A549 (cell line): ENCODE results near the gene ELMOD1. TPM values are rescaled to one million over a fixed set of nuclear protein-coding genes. Genes with fewer than 3 reads are reported as not detected.

Experiments used
- ATAC-seq, 2 experiments: fragments of 200-7000 bp in 1 of 2; fragments of >200 bp in 1 of 2; cut with Nextera tagmentation in 1 of 2; cut with Tn5 transposase in 1 of 2; 3 replicates each; pipeline versions ENCODE4 v1.8.0 to v1.9.1; 2018 to 2020; ENCODE audit warnings: mild to moderate bottlenecking in 1 of 2, moderate library complexity in 1 of 2
- CTCF ChIA-PET: fragments of 300-600 bp; sonication (Branson Sonifier 250); formaldehyde crosslinking; extraction: SDS; loops from one replicate; lab custom pipeline; 2021; ENCODE audit warnings: antibody characterized with exemption, inconsistent platforms; lab: Yijun Ruan, JAX
- POLR2A ChIA-PET: fragments of 350-600 bp; formaldehyde crosslinking; extraction: SDS; loops from one replicate; lab custom pipeline; 2021; ENCODE audit warnings: antibody characterized with exemption, inconsistent platforms; lab: Yijun Ruan, JAX
- DNase-seq, 2 experiments: peaks; one replicate each; pipeline versions ENCODE4 v3.0.0 to v3.0.0-alpha.2; 2011 to 2016; ENCODE audit warnings: low read depth in 1 of 2, low spot score in 1 of 2
- FAIRE-seq: peaks from 2 replicates; lab custom pipeline; 2011; peaks lifted over from hg19 to GRCh38; lab: Jason Lieb, UNC
- H3K27ac ChIP-seq, 2 experiments: fragments of >200 bp; sonication (Bioruptor Twin); formaldehyde crosslinking; 3 replicates each; pipeline ENCODE4 v1.5.1; 2016 to 2017
- H3K4me1 ChIP-seq: fragments of >200 bp; sonication (Bioruptor Twin); formaldehyde crosslinking; 3 replicates; pipeline ENCODE4 v1.6.1; 2016
- H3K4me2 ChIP-seq: fragments of >200 bp; sonication (Bioruptor Twin); formaldehyde crosslinking; 3 replicates; pipeline ENCODE4 v1.6.1; 2016
- H3K4me3 ChIP-seq: fragments of >200 bp; sonication (Bioruptor Twin); formaldehyde crosslinking; 3 replicates; pipeline ENCODE4 v1.5.1; 2016
- H3K9me3 ChIP-seq: fragments of >200 bp; sonication (Bioruptor Twin); formaldehyde crosslinking; 3 replicates; pipeline ENCODE4 v1.6.1; 2016
- CBX2 ChIP-seq: fragments of 200-600 bp; sonication (generic); IDR thresholded peaks from 2 replicates; pipeline ENCODE4 v1.6.1; 2016; ENCODE audit warnings: low read depth, mild to moderate bottlenecking, borderline replicate concordance
- CEBPB ChIP-seq, 2 experiments: fragments of >200 bp in 1 of 2; sonication (Bioruptor Twin) in 1 of 2; formaldehyde crosslinking in 1 of 2; IDR thresholded peaks; 2 replicates each; pipeline ENCODE4 v1.6.1; 2012 to 2016
- CHD4 ChIP-seq: fragments of 200-600 bp; sonication (generic); IDR thresholded peaks from 2 replicates; pipeline ENCODE4 v1.6.1; 2016; ENCODE audit warnings: antibody characterized with exemption, mild to moderate bottlenecking, borderline replicate concordance
- E2F6 ChIP-seq: IDR thresholded peaks from 2 replicates; pipeline ENCODE4 v1.6.1; 2012; ENCODE audit warnings: low read depth, borderline replicate concordance
- EHMT2 ChIP-seq: fragments of 200-600 bp; sonication (generic); IDR thresholded peaks from 2 replicates; pipeline ENCODE4 v1.6.1; 2016; ENCODE audit warnings: antibody characterized with exemption, low read depth, mild to moderate bottlenecking, moderate library complexity
- ESRRA ChIP-seq: fragments of 150-350 bp; IDR thresholded peaks from 2 replicates; pipeline ENCODE4 v1.6.1; 2014; ENCODE audit warnings: mild to moderate bottlenecking, low read length, borderline replicate concordance
- FOSL2 ChIP-seq, 2 experiments: fragments of 450-650 bp in 1 of 2; fragments of >200 bp in 1 of 2; sonication (Bioruptor Twin) in 1 of 2; formaldehyde crosslinking; IDR thresholded peaks; 2 replicates each; pipeline versions ENCODE4 v1.5.0 to v1.6.1; 2016 to 2020; ENCODE audit warnings: mild to moderate bottlenecking in 1 of 2, moderate library complexity in 1 of 2
- HEYL ChIP-seq: fragments of 250-450 bp; sonication (Bioruptor Pico); IDR thresholded peaks from 2 replicates; pipeline ENCODE4 v1.8.0; 2021; ENCODE audit warnings: mild to moderate bottlenecking, moderate library complexity
- HMGXB4 ChIP-seq: fragments of 250-450 bp; sonication (Bioruptor Pico); IDR thresholded peaks from 2 replicates; pipeline ENCODE4 v1.5.0; 2021; ENCODE audit warnings: mild to moderate bottlenecking, moderate library complexity, borderline replicate concordance
- HOXB13 ChIP-seq: fragments of 250-450 bp; sonication (Bioruptor Pico); IDR thresholded peaks from 2 replicates; pipeline ENCODE4 v1.5.0; 2020; ENCODE audit warnings: low read depth, mild to moderate bottlenecking, moderate library complexity
- HOXB5 ChIP-seq: fragments of 250-450 bp; sonication (Bioruptor Pico); IDR thresholded peaks from 2 replicates; pipeline ENCODE4 v1.5.0; 2020; ENCODE audit warnings: mild to moderate bottlenecking, moderate library complexity
- JUN ChIP-seq, 2 experiments: fragments of >200 bp; sonication (Bioruptor Twin); formaldehyde crosslinking; IDR thresholded peaks; 2 replicates in 1 of 2; 3 replicates in 1 of 2; pipeline ENCODE4 v1.6.1; 2016 to 2017
- MAFK ChIP-seq: fragments of 450-650 bp; IDR thresholded peaks from 2 replicates; pipeline ENCODE4 v1.6.1; 2014; ENCODE audit not compliant: partially characterized antibody
- MAX ChIP-seq: IDR thresholded peaks from 2 replicates; pipeline ENCODE4 v1.6.1; 2012
- NFE2L2 ChIP-seq: fragments of 150-350 bp; conservative IDR thresholded peaks from 2 replicates; pipeline ENCODE4 v1.6.1; 2014; ENCODE audit warnings: low read length
- NPAS2 ChIP-seq: fragments of 250-450 bp; sonication (Bioruptor Pico); IDR thresholded peaks from 2 replicates; pipeline ENCODE4 v1.8.0; 2022; ENCODE audit warnings: mild to moderate bottlenecking, moderate library complexity, borderline replicate concordance
- PHF8 ChIP-seq: fragments of 200-600 bp; sonication (generic); IDR thresholded peaks from 2 replicates; pipeline ENCODE4 v1.6.1; 2016; ENCODE audit warnings: low read depth, mild to moderate bottlenecking, antibody characterized with exemption, moderate library complexity, borderline replicate concordance
- POLR2A ChIP-seq: IDR thresholded peaks from 2 replicates; pipeline ENCODE4 v1.6.1; 2012; ENCODE audit warnings: mild to moderate bottlenecking, low read length
- POLR2AphosphoS2 ChIP-seq: conservative IDR thresholded peaks from 2 replicates; pipeline ENCODE4 v1.6.1; 2012; ENCODE audit warnings: low read length, improper control_type of control experiment, inconsistent platforms
- RCOR1 ChIP-seq: fragments of 150-350 bp; IDR thresholded peaks from 2 replicates; pipeline ENCODE4 v1.6.1; 2014; ENCODE audit warnings: antibody characterized with exemption, low read length, low read depth
- RFX5 ChIP-seq: fragments of 450-650 bp; IDR thresholded peaks from 2 replicates; pipeline ENCODE4 v1.7.1; 2014; ENCODE audit warnings: antibody characterized with exemption, mild to moderate bottlenecking, moderate library complexity
- TP53 ChIP-seq: fragments of 250-450 bp; sonication (Bioruptor Pico); IDR thresholded peaks from 2 replicates; pipeline ENCODE4 v1.5.0; 2021; ENCODE audit warnings: mild to moderate bottlenecking, moderate library complexity
- ZC3H11A ChIP-seq: fragments of 450-650 bp; IDR thresholded peaks from 2 replicates; pipeline ENCODE4 v1.6.1; 2014; ENCODE audit warnings: antibody characterized with exemption, mild to moderate bottlenecking
- ZNF302 ChIP-seq: fragments of 250-450 bp; sonication (Bioruptor Pico); IDR thresholded peaks from 2 replicates; pipeline ENCODE4 v1.9.0; 2021; ENCODE audit warnings: inconsistent platforms, mild to moderate bottlenecking, moderate library complexity
- WGBS: methylation state at CpG from one replicate; pipeline ENCODE4 v1.1.6; 2017; ENCODE audit errors: missing lambda C conversion rate; 5-methylcytosine and 5-hydroxymethylcytosine counted together
- polyA plus RNA-seq, 4 experiments: library from polyadenylated mRNA; depleted of rRNA in 3 of 4; stranded (reverse); fragments of >200 nt; fragmentation: RNase III in 1 of 4; extraction: RNeasy Plus Mini Kit Qiagen cat#74134 plus additional on column Dnase treatment in 1 of 4; gene quantifications; 2 replicates in 3 of 4; 3 replicates in 1 of 4; pipeline ENCODE4 v1.2.3, GENCODE V29; 2011 to 2017
- TF ChIP-seq, protein P1 (sequence below): fragments of 150-350 bp; IDR thresholded peaks from 2 replicates; pipeline ENCODE4 v1.6.1; 2014; ENCODE audit warnings: low read depth, mild to moderate bottlenecking, low read length
- TF ChIP-seq, protein P2 (sequence below): IDR thresholded peaks from 2 replicates; pipeline ENCODE4 v1.6.1; 2012
- TF ChIP-seq, protein P3 (sequence below): fragments of >200 bp; sonication (Bioruptor Twin); formaldehyde crosslinking; IDR thresholded peaks from 3 replicates; pipeline ENCODE4 v1.6.1; 2016

ELMOD1 gene
- polyA plus RNA-seq, 2 of the 4 experiments (the other 2 are of a cell fraction): 0.04 to 0.08 TPM

GRCh38 chr11:107702109-107702660, 111.2 kb downstream of the ELMOD1 start (continued):
- no peak for TF ChIP-seq HMGXB4 (CRISPR knock-in tag)
- TF ChIP-seq E2F6: no peak
- no peak for TF ChIP-seq ESRRA
- TF ChIP-seq CHD4: no peak
- no peak for TF ChIP-seq CEBPB (IDR thresholded peaks at IDR 0.05)
- no peak for TF ChIP-seq NFE2L2
- no peak for TF ChIP-seq NPAS2
- TF ChIP-seq MAX: no peak
- TF ChIP-seq TP53 (CRISPR knock-in tag): no peak
- no peak for TF ChIP-seq ZC3H11A

DNA sequence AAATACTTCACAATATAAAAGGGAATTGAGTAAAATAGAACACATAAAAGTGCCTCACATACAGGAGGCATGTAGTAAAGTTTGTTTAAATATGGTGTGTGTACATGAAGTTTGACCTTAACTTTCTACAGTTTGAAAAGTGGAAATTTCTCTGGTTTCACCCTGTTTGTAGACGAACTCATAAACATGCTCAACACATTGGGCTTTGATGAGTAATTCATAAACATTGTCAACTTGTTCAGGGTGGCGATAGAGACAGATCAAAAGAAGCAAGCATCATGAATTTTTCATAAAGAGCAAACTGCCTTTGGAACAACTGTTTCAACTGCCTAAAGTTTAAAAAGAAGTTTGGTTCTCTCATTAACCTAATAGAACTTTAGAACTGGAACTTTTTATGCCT, 111.8 kb downstream of the ELMOD1 start:
- CTCF ChIA-PET: interaction anchor here (1.3 kb wide), 1 partner anchor 68 kb away, joined by 4 read pairs; no protein-coding TSS in a partner anchor
- ATAC-seq: no peak
- H3K4me2 ChIP-seq: peak overlapping the region; percentile 25; the same call in 2 of the 3 replicates
- FAIRE-seq: no peak
- WGBS: 9% methylated on average over 2 of the region's 2 CpGs
- TF ChIP-seq CBX2: no peak
- TF ChIP-seq EHMT2: no peak
- no peak for TF ChIP-seq POLR2A
- TF ChIP-seq, protein P1, sequence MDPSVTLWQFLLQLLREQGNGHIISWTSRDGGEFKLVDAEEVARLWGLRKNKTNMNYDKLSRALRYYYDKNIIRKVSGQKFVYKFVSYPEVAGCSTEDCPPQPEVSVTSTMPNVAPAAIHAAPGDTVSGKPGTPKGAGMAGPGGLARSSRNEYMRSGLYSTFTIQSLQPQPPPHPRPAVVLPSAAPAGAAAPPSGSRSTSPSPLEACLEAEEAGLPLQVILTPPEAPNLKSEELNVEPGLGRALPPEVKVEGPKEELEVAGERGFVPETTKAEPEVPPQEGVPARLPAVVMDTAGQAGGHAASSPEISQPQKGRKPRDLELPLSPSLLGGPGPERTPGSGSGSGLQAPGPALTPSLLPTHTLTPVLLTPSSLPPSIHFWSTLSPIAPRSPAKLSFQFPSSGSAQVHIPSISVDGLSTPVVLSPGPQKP: no peak
- TF ChIP-seq PHF8: no peak
- no peak for TF ChIP-seq JUN (IDR thresholded peaks at IDR 0.05)
- no peak for TF ChIP-seq HEYL (CRISPR knock-in tag)
- no peak for TF ChIP-seq POLR2AphosphoS2
- TF ChIP-seq NPAS2: no peak
- POLR2A ChIA-PET: no interaction called here
- H3K4me3 ChIP-seq: no peak overlapping the region
- DNase-seq: no peak
- no peaks in the 10 kb centered on the region for H3K9me3 ChIP-seq
- peaks cover 37% of the 10 kb centered on the region for H3K4me1 ChIP-seq
- H3K27ac ChIP-seq: peak overlapping the region; percentile 41 to 60; a peak in 4 of 6 replicates

- Histone ChIP-seq H3K4me3 (no peak overlapping the region), H3K9me3 (no peaks in the 10 kb centered on the region), H3K27ac (peak overlapping the region; percentile 60 to 72), H3K4me1 (peaks cover 37% of the 10 kb centered on the region), H3K4me2 (peak overlapping the region; percentile 59)
- no peak for FAIRE-seq
- ChIA-PET POLR2A (no interaction called here), CTCF (interaction anchor here (1.0 kb wide), 1 partner anchor 15 kb away, joined by 4 read pairs; no protein-coding TSS in a partner anchor)
- DNase-seq: peak in 1 of 2 experiments; percentile 65
- peak; percentile 85 to 89 for ATAC-seq
- WGBS: 29% methylated on average over 3 of the region's 3 CpGs
- TF ChIP-seq RCOR1 (no peak), MAX (peak; percentile 40; the same call in 1 of the 2 replicates), HOXB13 (CRISPR knock-in tag) (no peak), ZNF302 (CRISPR knock-in tag) (no peak), RFX5 (no peak), HOXB5 (CRISPR knock-in tag) (no peak), MAFK (no peak), EHMT2 (no peak), FOSL2 (IDR thresholded peaks at IDR 0.05) (no peak), FOSL2 (CRISPR knock-in tag; IDR thresholded peaks at IDR 0.05) (peak; percentile 35; the same call in 1 of the 2 replicates)
- TF ChIP-seq, protein P2, sequence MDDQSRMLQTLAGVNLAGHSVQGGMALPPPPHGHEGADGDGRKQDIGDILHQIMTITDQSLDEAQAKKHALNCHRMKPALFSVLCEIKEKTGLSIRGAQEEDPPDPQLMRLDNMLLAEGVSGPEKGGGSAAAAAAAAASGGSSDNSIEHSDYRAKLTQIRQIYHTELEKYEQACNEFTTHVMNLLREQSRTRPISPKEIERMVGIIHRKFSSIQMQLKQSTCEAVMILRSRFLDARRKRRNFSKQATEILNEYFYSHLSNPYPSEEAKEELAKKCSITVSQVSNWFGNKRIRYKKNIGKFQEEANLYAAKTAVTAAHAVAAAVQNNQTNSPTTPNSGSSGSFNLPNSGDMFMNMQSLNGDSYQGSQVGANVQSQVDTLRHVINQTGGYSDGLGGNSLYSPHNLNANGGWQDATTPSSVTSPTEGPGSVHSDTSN: no peak
- TF ChIP-seq, protein P3, sequence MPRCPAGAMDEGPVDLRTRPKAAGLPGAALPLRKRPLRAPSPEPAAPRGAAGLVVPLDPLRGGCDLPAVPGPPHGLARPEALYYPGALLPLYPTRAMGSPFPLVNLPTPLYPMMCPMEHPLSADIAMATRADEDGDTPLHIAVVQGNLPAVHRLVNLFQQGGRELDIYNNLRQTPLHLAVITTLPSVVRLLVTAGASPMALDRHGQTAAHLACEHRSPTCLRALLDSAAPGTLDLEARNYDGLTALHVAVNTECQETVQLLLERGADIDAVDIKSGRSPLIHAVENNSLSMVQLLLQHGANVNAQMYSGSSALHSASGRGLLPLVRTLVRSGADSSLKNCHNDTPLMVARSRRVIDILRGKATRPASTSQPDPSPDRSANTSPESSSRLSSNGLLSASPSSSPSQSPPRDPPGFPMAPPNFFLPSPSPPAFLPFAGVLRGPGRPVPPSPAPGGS: no peak
Observed at GRCh38 chr11:107704451-107704850, 113.5 kb downstream of the ELMOD1 start.
